ENCODE data around the gene SLC12A5. TPM values are rescaled to one million over a fixed set of nuclear protein-coding genes. Genes with fewer than 3 reads are reported as not detected.
"Not testable (repeated sequence)": the region's sequence is repeated elsewhere in the genome, so short reads cannot be mapped to it uniquely, and the experiment has no call there.

Gene SLC12A5
- total RNA-seq, 2 experiments from 2014 or later = 3.8 to 11.0 TPM

DNA sequence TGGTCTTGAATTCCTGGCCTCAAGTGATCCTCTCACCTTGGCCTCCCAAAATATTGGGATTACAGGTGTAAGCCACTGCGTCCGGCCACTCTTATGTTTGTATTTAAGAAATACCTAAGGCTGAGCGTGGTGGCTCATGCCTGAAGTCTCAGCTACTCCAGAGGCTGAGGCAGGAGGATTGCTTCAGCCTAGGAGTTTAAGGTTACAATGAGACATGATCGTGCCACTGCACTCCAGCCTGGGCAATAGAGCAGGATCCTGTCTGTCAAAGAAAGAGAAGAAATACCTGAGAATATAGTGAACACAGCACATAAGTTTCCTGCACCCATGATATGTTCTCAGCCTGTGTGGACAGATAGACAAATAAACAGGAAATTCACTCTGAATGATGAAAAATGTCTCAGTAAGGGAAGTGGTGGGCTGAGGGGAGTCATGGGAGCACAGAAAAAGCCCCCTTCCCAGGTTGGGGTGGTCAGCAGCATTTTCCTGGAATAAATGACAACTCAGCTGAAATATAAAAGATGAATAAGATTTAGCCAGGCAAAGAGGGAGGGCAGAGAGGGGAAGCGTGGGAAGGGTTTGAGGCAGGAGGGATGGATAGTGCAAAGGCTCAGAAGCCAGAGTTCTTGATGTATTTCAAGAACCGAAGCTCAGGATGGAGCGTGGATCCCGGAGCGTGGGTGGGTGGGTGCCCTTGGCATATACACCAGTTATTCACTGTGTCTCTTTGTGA, 34.1 kb upstream of the SLC12A5 start:
- H3K36me3 ChIP-seq (ENCODE audit: insufficient read depth, low read length) = no peaks in the 10 kb centered on the region
- TF ChIP-seq, protein P1, sequence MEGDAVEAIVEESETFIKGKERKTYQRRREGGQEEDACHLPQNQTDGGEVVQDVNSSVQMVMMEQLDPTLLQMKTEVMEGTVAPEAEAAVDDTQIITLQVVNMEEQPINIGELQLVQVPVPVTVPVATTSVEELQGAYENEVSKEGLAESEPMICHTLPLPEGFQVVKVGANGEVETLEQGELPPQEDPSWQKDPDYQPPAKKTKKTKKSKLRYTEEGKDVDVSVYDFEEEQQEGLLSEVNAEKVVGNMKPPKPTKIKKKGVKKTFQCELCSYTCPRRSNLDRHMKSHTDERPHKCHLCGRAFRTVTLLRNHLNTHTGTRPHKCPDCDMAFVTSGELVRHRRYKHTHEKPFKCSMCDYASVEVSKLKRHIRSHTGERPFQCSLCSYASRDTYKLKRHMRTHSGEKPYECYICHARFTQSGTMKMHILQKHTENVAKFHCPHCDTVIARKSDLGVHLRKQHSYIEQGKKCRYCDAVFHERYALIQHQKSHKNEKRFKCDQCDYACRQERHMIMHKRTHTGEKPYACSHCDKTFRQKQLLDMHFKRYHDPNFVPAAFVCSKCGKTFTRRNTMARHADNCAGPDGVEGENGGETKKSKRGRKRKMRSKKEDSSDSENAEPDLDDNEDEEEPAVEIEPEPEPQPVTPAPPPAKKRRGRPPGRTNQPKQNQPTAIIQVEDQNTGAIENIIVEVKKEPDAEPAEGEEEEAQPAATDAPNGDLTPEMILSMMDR (conservative IDR thresholded peaks at IDR 0.05; ENCODE audit: low read length) = no peak
- no peak for TF ChIP-seq EZH2phosphoT487 (IDR thresholded peaks at IDR 0.05; ENCODE audit: borderline replicate concordance, low read depth, low read length)
- H3K4me2 ChIP-seq (ENCODE audit: low read length) = no peak overlapping the region
- H2AFZ ChIP-seq (ENCODE audit: low read length) = no peak overlapping the region
- H3K27ac ChIP-seq (ENCODE audit: low read depth, low read length, poor library complexity, severe bottlenecking) = no peak overlapping the region
- peaks cover 3% of the 10 kb centered on the region for H3K4me1 ChIP-seq (ENCODE audit: insufficient read depth, low read length, poor library complexity, severe bottlenecking)
- POLR2A ChIA-PET = interaction anchor here (0.5 kb wide), 1 partner anchor 53 kb away, joined by 3 read pairs; no protein-coding TSS in a partner anchor
- DNase-seq (ENCODE audit: low spot score) = no peak
- no peak overlapping the region for H3K4me3 ChIP-seq (ENCODE audit: low read depth, low read length, poor library complexity, severe bottlenecking)
- H4K20me1 ChIP-seq (ENCODE audit: insufficient read depth, low read length) = no peaks in the 10 kb centered on the region
- CTCF ChIA-PET (ENCODE audit: unreplicated experiment) = no interaction called here
- intact Hi-C loops (cut with micrococcal nuclease; ENCODE audit: unreplicated experiment) = no loop called here
- H3K79me2 ChIP-seq (ENCODE audit: insufficient read depth, low read depth, low read length) = no peaks in the 10 kb centered on the region
- no peaks in the 10 kb centered on the region for H3K9me2 ChIP-seq (ENCODE audit: insufficient read depth, low read length)
- no TSS peak for BruUV-seq (replicated peaks)
- H3K9me3 ChIP-seq (ENCODE audit: low read length) = no peaks in the 10 kb centered on the region

DNA sequence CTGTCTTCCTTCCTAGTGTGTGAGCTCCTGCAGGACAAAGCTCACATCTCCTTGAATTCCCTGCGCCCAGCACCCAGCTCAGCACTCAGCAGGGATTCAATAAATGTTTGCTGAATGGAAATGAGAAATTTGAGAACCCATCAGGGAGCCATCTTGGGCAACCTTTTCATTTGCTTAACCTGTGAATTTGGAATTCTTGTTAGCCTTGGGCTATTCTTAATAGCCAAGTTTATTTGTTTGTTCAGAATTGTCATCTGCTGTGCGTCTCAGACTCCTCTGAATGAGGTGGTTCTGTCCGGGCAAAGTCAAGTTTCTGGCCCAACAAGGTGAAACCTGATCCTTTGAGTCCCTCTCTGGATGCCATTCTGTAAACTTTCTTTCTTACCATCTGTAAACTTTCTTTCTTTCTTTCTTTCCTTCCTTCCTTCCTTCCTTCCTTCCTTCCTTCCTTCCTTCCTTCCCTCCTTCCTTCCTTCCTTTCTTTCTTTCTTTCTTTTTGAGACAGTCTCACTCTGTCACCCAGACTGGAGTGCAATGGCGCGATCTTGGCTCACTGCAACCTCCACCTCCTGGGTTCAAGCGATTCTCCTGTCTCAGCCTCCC, 33.4 kb upstream of the SLC12A5 start:
- H3K9me2 ChIP-seq (ENCODE audit: insufficient read depth, low read length); H3K4me2 ChIP-seq (ENCODE audit: low read length); BruUV-seq (replicated peaks); intact Hi-C loops (cut with micrococcal nuclease; ENCODE audit: unreplicated experiment); H3K79me2 ChIP-seq (ENCODE audit: insufficient read depth, low read depth, low read length); H3K27ac ChIP-seq (ENCODE audit: low read depth, low read length, poor library complexity, severe bottlenecking); H3K4me3 ChIP-seq (ENCODE audit: low read depth, low read length, poor library complexity, severe bottlenecking); CTCF ChIA-PET (ENCODE audit: unreplicated experiment); H3K9me3 ChIP-seq (ENCODE audit: low read length); H3K36me3 ChIP-seq (ENCODE audit: insufficient read depth, low read length); H3K4me1 ChIP-seq (ENCODE audit: insufficient read depth, low read length, poor library complexity, severe bottlenecking); H2AFZ ChIP-seq (ENCODE audit: low read length); H4K20me1 ChIP-seq (ENCODE audit: insufficient read depth, low read length); DNase-seq (ENCODE audit: low spot score): not testable (repeated sequence)
- POLR2A ChIA-PET = interaction anchor here (0.5 kb wide), 1 partner anchor 54 kb away, joined by 3 read pairs; no protein-coding TSS in a partner anchor

DNA sequence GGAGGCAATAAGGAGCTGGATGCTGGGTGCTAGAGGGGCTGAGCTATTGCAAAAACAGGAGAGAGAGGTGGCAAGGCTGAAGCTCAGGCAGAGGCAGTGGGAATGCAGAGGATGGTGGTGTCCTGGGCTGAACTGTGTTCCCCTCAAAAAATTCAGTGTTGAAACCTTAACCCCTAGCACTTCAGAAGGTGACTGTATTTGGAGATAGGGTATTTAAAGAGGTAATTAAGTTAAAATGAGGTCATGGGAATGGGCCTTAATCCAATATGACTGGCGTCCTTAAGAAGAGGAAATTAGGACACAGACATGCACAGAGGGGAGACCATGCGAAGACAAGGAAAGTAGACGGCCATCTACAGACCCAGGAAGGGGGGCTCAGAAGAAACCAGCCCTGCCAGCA, 31.8 kb upstream of the SLC12A5 start:
- Histone ChIP-seq H3K9me3 (ENCODE audit: low read length) (no peaks in the 10 kb centered on the region), H3K4me2 (ENCODE audit: low read length) (no peak overlapping the region), H4K20me1 (ENCODE audit: insufficient read depth, low read length) (no peaks in the 10 kb centered on the region), H3K4me1 (ENCODE audit: insufficient read depth, low read length, poor library complexity, severe bottlenecking) (no peaks in the 10 kb centered on the region), H3K79me2 (ENCODE audit: insufficient read depth, low read depth, low read length) (no peaks in the 10 kb centered on the region), H2AFZ (ENCODE audit: low read length) (no peak overlapping the region), H3K4me3 (ENCODE audit: low read depth, low read length, poor library complexity, severe bottlenecking) (no peak overlapping the region), H3K9me2 (ENCODE audit: insufficient read depth, low read length) (no peaks in the 10 kb centered on the region), H3K36me3 (ENCODE audit: insufficient read depth, low read length) (no peaks in the 10 kb centered on the region), H3K27ac (ENCODE audit: low read depth, low read length, poor library complexity, severe bottlenecking) (no peak overlapping the region)
- no TSS peak for BruUV-seq (replicated peaks)
- DNase-seq (ENCODE audit: low spot score) = no peak
- intact Hi-C loops (cut with micrococcal nuclease; ENCODE audit: unreplicated experiment) = no loop called here
- ChIA-PET POLR2A (interaction anchor here (1.6 kb wide), 1 partner anchor 99 kb away, joined by 3 read pairs; no protein-coding TSS in a partner anchor), CTCF (ENCODE audit: unreplicated experiment) (no interaction called here)
- TF ChIP-seq, protein P1 (conservative IDR thresholded peaks at IDR 0.05; ENCODE audit: low read length) = no peak
- no peak for TF ChIP-seq EZH2phosphoT487 (IDR thresholded peaks at IDR 0.05; ENCODE audit: borderline replicate concordance, low read depth, low read length)
